Duodenal mucosa (tissue), 2 donors: Measurements from ENCODE around the gene BCOR.

Source experiments
- H3K27ac ChIP-seq: one replicate; pipeline ENCODE4 v1.7.0; 2013; ENCODE audit warnings: low read depth, low read length
- H3K27me3 ChIP-seq, 2 donors: one replicate each; pipeline ENCODE4 v1.7.0; 2013; ENCODE audit warnings: low read length in 2 of 2, control low read depth in 1 of 2; ENCODE audit not compliant: insufficient read depth in 2 of 2, control insufficient read depth in 1 of 2
- H3K36me3 ChIP-seq, 2 donors: one replicate each; pipeline ENCODE4 v1.7.0; 2013; ENCODE audit warnings: low read length in 2 of 2, control low read depth in 1 of 2; ENCODE audit not compliant: insufficient read depth in 2 of 2, control insufficient read depth in 1 of 2
- H3K4me1 ChIP-seq, 2 donors: one replicate each; pipeline ENCODE4 v1.7.0; 2013; ENCODE audit warnings: low read length in 2 of 2, control low read depth in 1 of 2; ENCODE audit not compliant: insufficient read depth in 2 of 2, control insufficient read depth in 1 of 2
- H3K4me3 ChIP-seq, 2 donors: one replicate each; pipeline ENCODE4 v1.7.0; 2013; ENCODE audit warnings: low read length in 2 of 2, low read depth in 1 of 2
- H3K9ac ChIP-seq, 2 donors: one replicate each; pipeline ENCODE4 v1.7.0; 2013; ENCODE audit warnings: low read length in 2 of 2, low read depth in 1 of 2
- H3K9me3 ChIP-seq, 2 donors: one replicate each; pipeline ENCODE4 v1.7.0; 2013; ENCODE audit warnings: low read length in 2 of 2, control low read depth in 1 of 2; ENCODE audit not compliant: control insufficient read depth in 1 of 2

The BCOR gene

DNA sequence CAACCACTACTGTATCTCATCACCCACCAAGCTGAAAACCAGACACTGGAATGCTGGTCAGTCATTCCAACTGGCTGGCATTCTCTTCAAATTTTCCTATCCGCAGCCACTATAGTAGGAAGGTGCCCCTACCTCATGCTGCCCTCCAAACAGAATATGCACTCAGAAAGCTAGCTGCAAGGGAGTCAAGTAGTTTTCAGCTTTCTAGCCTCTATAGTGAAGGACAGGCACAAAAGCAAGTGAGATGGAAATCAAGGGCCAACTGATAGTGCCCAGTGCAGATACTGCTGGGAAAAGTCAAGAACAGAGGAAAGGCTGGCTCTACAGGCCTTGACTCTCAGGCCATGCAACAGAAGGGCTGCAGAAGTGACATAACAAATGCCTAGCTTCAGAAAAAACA, 47.2 kb downstream of the BCOR start:
- Histone ChIP-seq H3K36me3 (peaks cover 47 to 62% of the 10 kb centered on the region in 2 donors), H3K9ac (no peak overlapping the region), H3K4me1 (no peaks in the 10 kb centered on the region), H3K9me3 (peaks cover 6 to 9% of the 10 kb centered on the region in 2 donors), H3K4me3 (no peak overlapping the region), H3K27ac (no peak overlapping the region), H3K27me3 (no peaks in the 10 kb centered on the region)

GRCh38 chrX:40049084-40049641, 48.6 kb downstream of the BCOR start:
- Histone ChIP-seq H3K36me3 (peaks cover 35 to 52% of the 10 kb centered on the region in 2 donors), H3K4me3 (no peak overlapping the region), H3K4me1 (no peaks in the 10 kb centered on the region), H3K9ac (no peak overlapping the region), H3K27me3 (no peaks in the 10 kb centered on the region), H3K9me3 (peaks cover 6 to 9% of the 10 kb centered on the region in 2 donors), H3K27ac (no peak overlapping the region)

DNA sequence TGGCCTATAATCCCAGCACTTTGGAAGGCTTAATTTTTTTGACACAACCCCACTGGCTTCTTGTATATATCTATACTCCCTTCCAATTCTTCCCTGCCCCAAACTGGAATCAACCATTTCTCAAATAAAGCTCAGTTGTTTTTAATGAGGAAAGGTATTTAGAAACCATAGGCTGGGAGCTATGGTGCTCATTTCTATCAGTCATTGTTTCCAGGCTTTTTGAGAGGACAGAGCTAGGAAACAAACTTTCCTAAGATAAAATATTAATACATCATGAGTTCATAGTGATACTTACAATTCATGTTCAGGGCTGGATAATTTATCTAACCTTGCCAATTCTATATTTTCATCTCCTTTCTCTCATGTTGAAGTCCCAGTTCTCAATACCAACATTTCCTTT, 50.3 kb downstream of the BCOR start:
- no peak overlapping the region for H3K27ac ChIP-seq
- no peaks in the 10 kb centered on the region for H3K27me3 ChIP-seq
- no peak overlapping the region for H3K9ac ChIP-seq
- no peak overlapping the region for H3K4me3 ChIP-seq
- H3K9me3 ChIP-seq: peaks cover 6 to 9% of the 10 kb centered on the region in 2 donors
- H3K4me1 ChIP-seq: no peaks in the 10 kb centered on the region
- H3K36me3 ChIP-seq: peaks cover 20 to 37% of the 10 kb centered on the region in 2 donors

GRCh38 chrX:40043895-40044294, 53.9 kb downstream of the BCOR start:
- no peaks in the 10 kb centered on the region for H3K9me3 ChIP-seq
- no peak overlapping the region for H3K4me3 ChIP-seq
- no peaks in the 10 kb centered on the region for H3K4me1 ChIP-seq

GRCh38 chrX:40041915-40042314, 55.8 kb downstream of the BCOR start:
- Histone ChIP-seq H3K9ac (no peak overlapping the region), H3K9me3 (no peaks in the 10 kb centered on the region), H3K27me3 (no peaks in the 10 kb centered on the region)

More at GRCh38 chrX:40043895-40044294, 53.9 kb downstream of the BCOR start:
- no peak overlapping the region for H3K9ac ChIP-seq
- no peaks in the 10 kb centered on the region for H3K27me3 ChIP-seq
- H3K36me3 ChIP-seq: peaks cover 0 to 3% of the 10 kb centered on the region in 2 donors
- no peak overlapping the region for H3K27ac ChIP-seq

DNA sequence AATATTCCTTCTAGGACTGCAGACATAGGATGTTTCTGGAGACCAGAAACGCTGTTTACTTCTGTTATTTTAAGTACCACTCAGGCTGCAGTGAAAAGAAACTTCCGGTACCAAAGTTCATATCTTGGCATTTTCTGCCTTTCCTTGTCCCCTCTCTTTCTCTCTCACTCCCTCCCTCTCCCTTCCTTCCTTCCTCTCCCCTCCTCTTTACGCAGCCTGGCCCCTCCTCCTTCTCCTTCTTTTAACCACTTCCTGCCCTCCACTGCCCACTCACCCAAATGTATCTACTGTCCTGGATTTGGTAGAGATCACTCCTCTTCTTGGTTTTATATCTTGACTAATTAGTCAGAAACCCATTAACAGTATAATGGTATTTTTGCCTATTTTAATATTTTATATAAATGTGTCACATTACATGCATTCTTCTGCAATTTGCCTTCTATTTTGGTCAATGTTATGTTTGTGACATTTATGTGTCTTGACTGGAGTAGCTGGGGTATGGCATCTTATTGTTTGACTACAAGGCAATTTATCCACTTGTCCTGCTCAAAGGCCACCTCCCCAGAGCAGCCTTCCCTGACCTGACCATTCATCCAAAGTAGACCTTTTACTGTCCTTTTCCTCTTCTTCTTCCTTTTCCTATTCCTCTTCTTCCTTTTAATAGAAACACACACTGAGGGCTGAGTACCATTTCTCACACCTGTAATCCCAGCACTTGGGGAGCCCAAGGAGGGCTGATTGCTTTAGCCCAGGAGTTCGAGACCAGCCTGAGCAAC, 56.9 kb downstream of the BCOR start:
- no peak overlapping the region for H3K27ac ChIP-seq
- no peaks in the 10 kb centered on the region for H3K27me3 ChIP-seq
- H3K9me3 ChIP-seq: no peaks in the 10 kb centered on the region
- H3K4me1 ChIP-seq: no peaks in the 10 kb centered on the region
- no peak overlapping the region for H3K9ac ChIP-seq
- H3K4me3 ChIP-seq: no peak overlapping the region
- H3K36me3 ChIP-seq: no peaks in the 10 kb centered on the region

More at GRCh38 chrX:40041915-40042314, 55.8 kb downstream of the BCOR start:
- Histone ChIP-seq H3K36me3 (no peaks in the 10 kb centered on the region), H3K4me3 (no peak overlapping the region), H3K27ac (no peak overlapping the region), H3K4me1 (no peaks in the 10 kb centered on the region)

DNA sequence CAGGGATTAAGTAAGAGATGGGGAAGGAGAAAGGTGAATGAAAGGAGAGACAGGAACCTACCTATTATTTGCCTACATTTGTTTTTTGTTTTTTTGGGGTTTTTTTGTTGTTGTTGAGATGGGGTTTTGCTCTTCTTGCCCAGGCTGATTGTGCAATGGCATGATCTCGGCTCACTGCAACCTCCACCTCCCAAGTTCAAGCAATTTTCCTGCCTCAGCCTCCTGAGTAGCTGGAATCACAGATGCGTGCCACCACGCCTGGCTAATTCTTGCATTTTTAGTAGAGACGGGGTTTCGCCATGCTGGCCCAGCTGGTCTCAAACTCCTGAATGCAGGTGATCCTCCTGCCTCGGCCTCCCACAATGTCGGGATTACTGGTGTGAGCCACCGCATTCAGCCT, 57.9 kb downstream of the BCOR start:
- Histone ChIP-seq H3K27ac (no peak overlapping the region), H3K27me3 (no peaks in the 10 kb centered on the region), H3K4me1 (no peaks in the 10 kb centered on the region), H3K36me3 (no peaks in the 10 kb centered on the region), H3K9ac (no peak overlapping the region), H3K9me3 (no peaks in the 10 kb centered on the region), H3K4me3 (no peak overlapping the region)

DNA sequence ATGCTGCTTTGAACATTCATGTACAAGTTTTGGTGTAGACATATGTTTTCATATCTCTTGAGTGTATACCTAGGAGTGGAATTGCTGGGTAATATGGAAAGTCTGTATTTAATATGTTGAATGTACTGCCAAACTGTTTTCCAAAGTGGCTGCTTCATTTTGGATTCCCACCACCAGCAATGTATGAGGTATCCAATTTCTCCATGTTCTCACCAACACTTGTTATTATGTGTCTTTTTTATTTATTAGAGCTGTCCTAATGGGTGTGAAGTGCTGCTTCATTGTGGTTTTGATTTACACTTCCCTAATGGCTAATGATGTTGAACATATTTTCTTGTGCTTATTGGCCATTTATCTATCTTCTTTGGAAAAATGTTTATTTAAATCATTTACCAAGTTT, 60.4 kb downstream of the BCOR start:
- Histone ChIP-seq H3K4me3 (no peak overlapping the region), H3K9me3 (no peaks in the 10 kb centered on the region), H3K4me1 (no peaks in the 10 kb centered on the region), H3K27me3 (no peaks in the 10 kb centered on the region), H3K36me3 (no peaks in the 10 kb centered on the region), H3K27ac (no peak overlapping the region), H3K9ac (no peak overlapping the region)

DNA sequence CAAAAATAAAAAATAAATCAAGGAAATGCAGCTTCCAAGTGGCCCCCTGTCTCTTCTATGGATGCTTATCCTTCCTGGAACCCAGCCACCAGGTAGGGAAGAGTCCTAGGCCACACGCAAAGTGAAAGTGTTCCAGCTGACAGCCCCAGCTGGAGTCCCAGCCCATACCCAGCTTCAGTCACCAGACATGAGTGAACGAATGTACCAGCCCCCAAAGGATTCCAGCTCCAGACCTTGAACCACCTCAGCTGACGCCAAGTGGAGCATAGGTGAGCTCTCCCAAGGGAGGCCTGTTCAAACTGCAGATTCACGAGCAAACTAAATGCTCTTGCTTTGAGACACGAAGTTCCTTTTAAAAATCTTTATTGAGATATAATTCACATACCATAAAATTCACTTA, 62.0 kb downstream of the BCOR start:
- Histone ChIP-seq H3K4me1 (no peaks in the 10 kb centered on the region), H3K36me3 (no peaks in the 10 kb centered on the region), H3K27me3 (no peaks in the 10 kb centered on the region), H3K9ac (no peak overlapping the region), H3K9me3 (no peaks in the 10 kb centered on the region), H3K27ac (no peak overlapping the region), H3K4me3 (no peak overlapping the region)

DNA sequence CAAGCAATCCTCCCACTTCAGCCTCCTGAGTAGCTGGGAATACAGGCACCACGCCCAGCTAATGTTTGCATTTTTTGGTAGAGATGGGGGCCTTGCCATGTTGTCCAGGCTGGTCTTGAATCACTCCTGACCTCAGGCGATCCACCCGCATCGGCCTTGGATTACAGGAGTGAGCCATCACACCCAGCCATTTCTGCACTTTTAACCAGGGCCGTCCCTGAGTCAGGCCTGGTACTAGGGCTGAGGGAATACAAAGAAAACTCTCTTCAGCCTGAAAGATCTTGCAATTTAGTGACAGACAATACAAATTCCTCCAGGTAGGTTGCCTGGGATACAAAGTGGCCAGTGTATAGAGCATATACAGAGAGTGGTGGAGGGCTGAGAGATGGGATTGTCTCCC, 65.8 kb downstream of the BCOR start:
- Histone ChIP-seq H3K27me3 (no peaks in the 10 kb centered on the region), H3K36me3 (no peaks in the 10 kb centered on the region), H3K9ac (no peak overlapping the region), H3K9me3 (no peaks in the 10 kb centered on the region), H3K4me1 (no peaks in the 10 kb centered on the region), H3K27ac (no peak overlapping the region), H3K4me3 (no peak overlapping the region)
